Breast epithelium (tissue), 3 donors: Measurements from ENCODE around the gene NUDC.

Experiments
- CTCF ChIP-seq, 3 donors: fragments of 450-650 bp; IDR thresholded peaks; one replicate each; pipeline ENCODE4 v1.5.1; 2016 to 2017; ENCODE audit warnings: antibody characterized with exemption in 3 of 3, mild to moderate bottlenecking in 3 of 3, moderate library complexity in 3 of 3
- POLR2A ChIP-seq: fragments of 450-650 bp; IDR thresholded peaks from one replicate; pipeline ENCODE4 v1.6.1; 2016; ENCODE audit warnings: antibody characterized with exemption, mild to moderate bottlenecking, moderate library complexity
- POLR2AphosphoS5 ChIP-seq, 3 donors: sonication (generic); formaldehyde crosslinking; IDR thresholded peaks; one replicate each; pipeline ENCODE4 v1.6.1; 2017; ENCODE audit warnings: antibody characterized with exemption in 3 of 3

GRCh38 chr1:26978901-26979300 lies 57.4 kb downstream of the NUDC start:
- TF ChIP-seq POLR2A (no peak), CTCF (IDR thresholded peaks at IDR 0.05) (no peak), POLR2AphosphoS5 (IDR thresholded peaks at IDR 0.05) (no peak)
